Natural killer cell (primary cell): ENCODE measurements around the gene MX2. TPM values are rescaled to one million over a fixed set of nuclear protein-coding genes. Genes with fewer than 3 reads are reported as not detected.
"Not testable (repeated sequence)": the region's sequence is repeated elsewhere in the genome, so short reads cannot be mapped to it uniquely, and the experiment has no call there.

Source experiments
- ATAC-seq, 3 donors: fragments of 150-1000 bp in 2 of 3; fragments of 200-7000 bp in 1 of 3; cut with Tn5 transposase; 1 replicate in 1 of 3; 2 replicates in 2 of 3; pipeline ENCODE4 v1.10.0; 2021; ENCODE audit warnings: mild to moderate bottlenecking in 2 of 3, moderate library complexity in 2 of 3
- DNase-seq, 2 donors: peaks; one replicate each; pipeline versions ENCODE4 v3.0.0 to v3.0.0-alpha.2; 2013 to 2021; ENCODE audit warnings: mixed read lengths in 1 of 2
- H3K27ac ChIP-seq: one replicate; pipeline ENCODE4 v1.5.1; 2013; ENCODE audit warnings: mild to moderate bottlenecking, low read length
- H3K27me3 ChIP-seq: one replicate; pipeline ENCODE4 v1.6.1; 2013; ENCODE audit warnings: low read length; ENCODE audit not compliant: control insufficient read depth, insufficient read depth
- H3K36me3 ChIP-seq: one replicate; pipeline ENCODE4 v1.6.1; 2013; ENCODE audit warnings: low read length; ENCODE audit not compliant: control insufficient read depth, insufficient read depth
- H3K4me1 ChIP-seq: one replicate; pipeline ENCODE4 v1.6.1; 2013; ENCODE audit warnings: low read length; ENCODE audit not compliant: control insufficient read depth, insufficient read depth
- H3K4me3 ChIP-seq: one replicate; pipeline ENCODE4 v1.5.1; 2013; ENCODE audit warnings: low read length
- H3K9me3 ChIP-seq: one replicate; pipeline ENCODE4 v1.6.1; 2013; ENCODE audit warnings: low read length; ENCODE audit not compliant: control insufficient read depth, insufficient read depth
- H3K27ac Mint-ChIP-seq, 2 donors: one replicate each; pipeline ENCODE4 v1.8.0; 2022; ENCODE audit warnings: mild to moderate bottlenecking in 2 of 2, mixed read lengths in 2 of 2, moderate library complexity in 1 of 2
- H3K27me3 Mint-ChIP-seq, 2 donors: one replicate each; pipeline ENCODE4 v1.8.0; 2022; ENCODE audit warnings: low read depth in 2 of 2, mixed read lengths in 2 of 2
- H3K36me3 Mint-ChIP-seq: one replicate; pipeline ENCODE4 v1.8.0; 2022; ENCODE audit warnings: mixed read lengths
- H3K4me1 Mint-ChIP-seq, 2 donors: one replicate each; pipeline ENCODE4 v1.8.0; 2022; ENCODE audit warnings: mixed read lengths in 2 of 2
- H3K4me3 Mint-ChIP-seq: one replicate; pipeline ENCODE4 v1.8.0; 2022; ENCODE audit warnings: mild to moderate bottlenecking, moderate library complexity, mixed read lengths
- H3K9me3 Mint-ChIP-seq, 2 donors: one replicate each; pipeline ENCODE4 v1.8.0; 2022; ENCODE audit warnings: mixed read lengths in 2 of 2
- WGBS: methylation state at CpG from one replicate; pipeline ENCODE4 v1.1.7; 2013; ENCODE audit warnings: missing lambda C conversion rate; ENCODE audit not compliant: insufficient coverage; 5-methylcytosine and 5-hydroxymethylcytosine counted together
- intact Hi-C: fragments of 100-400 bp; cut with micrococcal nuclease; formaldehyde crosslinking; loops from one replicate; pipeline ENCODE4 v1.14.2; 2022
- total RNA-seq, 4 donors: library from RNA; stranded (reverse); fragments of 120-200 nt in 1 of 4; gene quantifications; one replicate each; pipeline versions ENCODE4 v1.2.3 to v1.2.4, GENCODE V29; 2013 to 2022
- TF ChIP-seq, protein P1 (sequence below): fragments of 200-600 bp; IDR thresholded peaks from one replicate; pipeline ENCODE4 v1.8.0; 2022; ENCODE audit warnings: antibody characterized with exemption

MX2 gene
- total RNA-seq, 3 donors from 2014 or later (not counting 1 experiment from before 2014, with no cell fraction given), result 37.9 to 73.9 (median 42.6) TPM

- H3K27ac ChIP-seq, result no peak overlapping the region
- H3K27me3 ChIP-seq, result no peaks in the 10 kb centered on the region
- no peaks in the 10 kb centered on the region for H3K4me1 ChIP-seq
- TF ChIP-seq, protein P1, sequence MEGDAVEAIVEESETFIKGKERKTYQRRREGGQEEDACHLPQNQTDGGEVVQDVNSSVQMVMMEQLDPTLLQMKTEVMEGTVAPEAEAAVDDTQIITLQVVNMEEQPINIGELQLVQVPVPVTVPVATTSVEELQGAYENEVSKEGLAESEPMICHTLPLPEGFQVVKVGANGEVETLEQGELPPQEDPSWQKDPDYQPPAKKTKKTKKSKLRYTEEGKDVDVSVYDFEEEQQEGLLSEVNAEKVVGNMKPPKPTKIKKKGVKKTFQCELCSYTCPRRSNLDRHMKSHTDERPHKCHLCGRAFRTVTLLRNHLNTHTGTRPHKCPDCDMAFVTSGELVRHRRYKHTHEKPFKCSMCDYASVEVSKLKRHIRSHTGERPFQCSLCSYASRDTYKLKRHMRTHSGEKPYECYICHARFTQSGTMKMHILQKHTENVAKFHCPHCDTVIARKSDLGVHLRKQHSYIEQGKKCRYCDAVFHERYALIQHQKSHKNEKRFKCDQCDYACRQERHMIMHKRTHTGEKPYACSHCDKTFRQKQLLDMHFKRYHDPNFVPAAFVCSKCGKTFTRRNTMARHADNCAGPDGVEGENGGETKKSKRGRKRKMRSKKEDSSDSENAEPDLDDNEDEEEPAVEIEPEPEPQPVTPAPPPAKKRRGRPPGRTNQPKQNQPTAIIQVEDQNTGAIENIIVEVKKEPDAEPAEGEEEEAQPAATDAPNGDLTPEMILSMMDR, result no peak
- ATAC-seq, result peak in 2 of 3 donors; percentile 36 to 50
- no peak overlapping the region for H3K4me3 Mint-ChIP-seq
- peaks cover 19 to 27% of the 10 kb centered on the region in 2 donors for H3K27me3 Mint-ChIP-seq
- no peaks in the 10 kb centered on the region for H3K9me3 Mint-ChIP-seq
- peaks cover 21% of the 10 kb centered on the region for H3K36me3 ChIP-seq
- H3K4me3 ChIP-seq, result no peak overlapping the region
- WGBS, result 91% methylated on average over 4 of the region's 5 CpGs
- peak in 1 of 2 donors; percentile 32 for DNase-seq
- no peaks in the 10 kb centered on the region for H3K9me3 ChIP-seq
- H3K4me1 Mint-ChIP-seq, result no peaks in the 10 kb centered on the region
- intact Hi-C loops, result loop anchor here (10.0 kb wide), 1 partner anchor 1193 kb away; no protein-coding TSS in a partner anchor
- no peak overlapping the region for H3K27ac Mint-ChIP-seq
- H3K36me3 Mint-ChIP-seq, result peaks cover 29% of the 10 kb centered on the region
These were observed 49.7 kb downstream of the MX2 start for GRCh38 chr21:41411449-41412089.

DNA sequence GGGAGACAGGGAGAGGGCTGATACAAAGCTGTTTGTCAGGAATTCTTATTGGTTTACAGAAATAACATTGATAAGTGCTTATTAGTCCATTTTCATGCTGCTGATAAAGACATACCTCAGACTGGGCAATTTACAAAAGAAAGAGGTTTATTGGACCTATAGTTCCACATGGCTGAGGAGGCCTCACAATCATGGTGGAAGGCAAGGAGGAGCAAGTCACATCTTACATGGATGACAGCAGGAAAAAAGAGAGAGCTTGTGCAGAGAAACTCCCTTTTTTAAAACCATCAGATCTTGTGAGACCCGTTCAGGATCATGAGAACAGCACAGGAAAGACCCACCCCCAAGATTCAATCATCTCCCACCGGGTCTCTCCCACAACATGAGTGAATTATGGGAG lies 55.7 kb downstream of the MX2 start:
- H3K27ac ChIP-seq, ATAC-seq, H3K36me3 Mint-ChIP-seq, H3K9me3 ChIP-seq, DNase-seq, H3K4me3 ChIP-seq, H3K9me3 Mint-ChIP-seq, H3K4me3 Mint-ChIP-seq, H3K27ac Mint-ChIP-seq, H3K27me3 ChIP-seq, H3K36me3 ChIP-seq: not testable (repeated sequence)
- peaks cover 13 to 17% of the 10 kb centered on the region in 2 donors for H3K27me3 Mint-ChIP-seq
- peaks cover 12% of the 10 kb centered on the region for H3K4me1 ChIP-seq
- intact Hi-C loops, result loop anchor here (10.0 kb wide), 1 partner anchor 1187 kb away; no protein-coding TSS in a partner anchor
- WGBS, result no CpG with 5 or more reads among the region's 2 CpGs
- peaks cover 6 to 14% of the 10 kb centered on the region in 2 donors for H3K4me1 Mint-ChIP-seq

- no peak overlapping the region for H3K27ac Mint-ChIP-seq
- intact Hi-C loops, result loop anchor here (10.0 kb wide), 1 partner anchor 1186 kb away; no protein-coding TSS in a partner anchor
These were observed 56.6 kb downstream of the MX2 start for GRCh38 chr21:41418393-41418792.

More at GRCh38 chr21:41418393-41418792, 56.6 kb downstream of the MX2 start:
- H3K36me3 ChIP-seq, result no peaks in the 10 kb centered on the region
- peaks cover 6 to 15% of the 10 kb centered on the region in 2 donors for H3K4me1 Mint-ChIP-seq
- TF ChIP-seq, protein P1, result no peak
- 96% methylated on average over 6 of the region's 6 CpGs for WGBS
- peaks cover 4 to 8% of the 10 kb centered on the region in 2 donors for H3K27me3 Mint-ChIP-seq
- H3K4me1 ChIP-seq, result peaks cover 12% of the 10 kb centered on the region
- ATAC-seq, result no peak
- no peaks in the 10 kb centered on the region for H3K36me3 Mint-ChIP-seq
- no peaks in the 10 kb centered on the region for H3K27me3 ChIP-seq
- H3K9me3 ChIP-seq, result no peaks in the 10 kb centered on the region
- H3K4me3 Mint-ChIP-seq, result no peak overlapping the region
- no peak for DNase-seq
- H3K4me3 ChIP-seq, result no peak overlapping the region
- no peak overlapping the region for H3K27ac ChIP-seq
- H3K9me3 Mint-ChIP-seq, result no peaks in the 10 kb centered on the region
